ENCODE measurements around the gene EPHA4.

Gene EPHA4

DNA sequence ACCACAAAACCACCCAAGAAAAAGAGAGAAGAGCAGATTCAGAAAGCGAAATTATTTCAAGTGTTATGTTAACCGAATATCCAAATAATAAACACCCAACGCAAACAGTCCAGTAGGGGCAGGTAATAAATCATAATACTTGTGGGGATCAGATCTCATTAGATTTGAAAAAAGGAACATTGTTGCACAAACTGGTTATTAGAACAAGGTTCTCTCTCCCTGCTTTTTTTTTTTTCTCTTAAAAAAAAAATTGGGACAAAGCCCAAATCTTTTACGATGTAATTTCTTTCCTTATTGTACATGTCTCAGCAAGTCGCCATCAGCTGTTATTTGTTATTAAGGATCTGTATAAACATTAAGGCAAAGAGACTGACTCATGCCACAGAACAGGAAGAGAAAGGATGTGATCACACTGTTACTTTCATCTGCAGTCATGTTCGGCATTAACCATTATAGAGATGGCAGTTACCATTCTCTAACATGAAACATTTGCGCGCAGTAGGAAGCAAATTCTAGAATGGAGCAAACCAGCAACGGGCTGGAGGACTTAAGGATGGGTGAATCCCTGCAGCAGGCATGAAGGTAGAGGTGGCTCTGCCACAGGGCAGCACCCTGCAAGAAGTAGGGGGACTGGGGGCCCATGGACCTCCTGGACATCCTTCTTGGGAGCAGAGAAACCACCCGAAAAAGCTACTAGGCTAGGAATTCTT, 42.0 kb downstream of the EPHA4 start:
- H3K4me3 ChIP-seq (ENCODE audit: low read length) = no peak overlapping the region
- TF ChIP-seq, protein P1, sequence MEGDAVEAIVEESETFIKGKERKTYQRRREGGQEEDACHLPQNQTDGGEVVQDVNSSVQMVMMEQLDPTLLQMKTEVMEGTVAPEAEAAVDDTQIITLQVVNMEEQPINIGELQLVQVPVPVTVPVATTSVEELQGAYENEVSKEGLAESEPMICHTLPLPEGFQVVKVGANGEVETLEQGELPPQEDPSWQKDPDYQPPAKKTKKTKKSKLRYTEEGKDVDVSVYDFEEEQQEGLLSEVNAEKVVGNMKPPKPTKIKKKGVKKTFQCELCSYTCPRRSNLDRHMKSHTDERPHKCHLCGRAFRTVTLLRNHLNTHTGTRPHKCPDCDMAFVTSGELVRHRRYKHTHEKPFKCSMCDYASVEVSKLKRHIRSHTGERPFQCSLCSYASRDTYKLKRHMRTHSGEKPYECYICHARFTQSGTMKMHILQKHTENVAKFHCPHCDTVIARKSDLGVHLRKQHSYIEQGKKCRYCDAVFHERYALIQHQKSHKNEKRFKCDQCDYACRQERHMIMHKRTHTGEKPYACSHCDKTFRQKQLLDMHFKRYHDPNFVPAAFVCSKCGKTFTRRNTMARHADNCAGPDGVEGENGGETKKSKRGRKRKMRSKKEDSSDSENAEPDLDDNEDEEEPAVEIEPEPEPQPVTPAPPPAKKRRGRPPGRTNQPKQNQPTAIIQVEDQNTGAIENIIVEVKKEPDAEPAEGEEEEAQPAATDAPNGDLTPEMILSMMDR (conservative IDR thresholded peaks at IDR 0.05; ENCODE audit: low read length) = no peak
- DNase-seq (ENCODE audit: low read depth) = peak; percentile 66

DNA sequence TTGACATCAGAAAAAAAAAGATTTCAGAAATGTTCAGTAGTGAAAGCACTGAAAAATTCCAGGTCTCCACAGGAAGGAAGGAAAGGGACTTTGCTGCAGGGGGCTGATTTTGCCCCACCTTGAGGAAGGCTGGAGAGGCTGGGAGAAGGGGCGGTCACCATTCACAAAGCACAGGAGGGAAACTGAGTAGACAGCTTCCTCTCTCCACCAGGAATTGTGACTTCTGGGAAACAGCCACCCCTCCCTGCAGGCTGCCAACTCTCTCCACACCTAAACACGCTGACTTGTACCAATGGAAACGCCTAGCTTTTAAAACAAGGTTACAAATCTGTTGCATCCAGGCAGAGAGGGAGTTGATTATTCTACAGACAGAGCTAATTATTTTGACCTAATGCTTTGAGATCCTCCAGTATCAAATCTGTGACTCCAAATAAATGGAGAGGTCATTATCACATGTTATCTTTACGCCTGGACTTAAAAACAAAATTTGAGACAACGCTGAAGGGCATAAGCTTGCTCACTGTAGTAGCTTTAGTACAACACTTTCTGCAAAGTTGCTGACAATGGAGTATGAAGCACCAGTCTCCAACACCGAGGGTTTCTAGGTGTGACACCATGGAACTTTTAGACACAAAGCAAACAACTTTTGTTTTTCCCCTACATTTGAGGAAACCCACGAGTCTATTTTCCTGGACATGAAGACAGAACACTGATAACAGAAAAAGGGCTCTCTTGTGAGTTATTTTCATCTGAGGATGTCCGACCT, 42.7 kb downstream of the EPHA4 start:
- TF ChIP-seq, protein P1 (conservative IDR thresholded peaks at IDR 0.05; ENCODE audit: low read length) = no peak
- H3K4me3 ChIP-seq (ENCODE audit: low read length) = no peak overlapping the region

DNA sequence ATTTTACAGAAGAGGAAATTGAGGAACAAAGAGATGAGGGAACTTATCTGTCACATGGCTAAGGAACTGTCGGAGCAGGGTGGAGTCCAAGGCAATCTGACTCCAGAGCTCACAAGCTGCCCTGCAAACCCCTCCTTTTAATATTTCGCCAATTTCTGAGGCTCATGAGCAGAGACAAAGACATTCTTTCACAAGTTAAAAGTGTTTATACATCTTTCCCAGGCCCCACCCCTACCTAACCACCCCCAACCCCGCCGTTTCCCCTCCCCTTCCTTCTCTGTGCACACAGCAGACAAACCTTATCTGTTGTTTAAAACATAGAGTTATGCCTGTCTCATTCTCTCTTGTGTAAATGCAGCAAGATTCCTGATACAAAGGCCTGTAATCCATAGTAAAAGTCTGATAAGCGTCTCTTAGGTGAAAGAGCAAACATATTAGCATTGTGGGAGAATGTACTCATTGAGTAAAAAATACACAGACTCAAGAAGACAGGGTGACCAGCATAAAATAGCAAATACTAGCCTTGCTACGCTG, 44.3 kb downstream of the EPHA4 start:
- TF ChIP-seq, protein P1 (conservative IDR thresholded peaks at IDR 0.05; ENCODE audit: low read length) = no peak
- H3K4me3 ChIP-seq (ENCODE audit: low read length) = no peak overlapping the region
- DNase-seq (ENCODE audit: low read depth) = no peak

More for the DNA sequence above, 42.7 kb downstream of the EPHA4 start:
- DNase-seq (ENCODE audit: low read depth) = no peak

DNA sequence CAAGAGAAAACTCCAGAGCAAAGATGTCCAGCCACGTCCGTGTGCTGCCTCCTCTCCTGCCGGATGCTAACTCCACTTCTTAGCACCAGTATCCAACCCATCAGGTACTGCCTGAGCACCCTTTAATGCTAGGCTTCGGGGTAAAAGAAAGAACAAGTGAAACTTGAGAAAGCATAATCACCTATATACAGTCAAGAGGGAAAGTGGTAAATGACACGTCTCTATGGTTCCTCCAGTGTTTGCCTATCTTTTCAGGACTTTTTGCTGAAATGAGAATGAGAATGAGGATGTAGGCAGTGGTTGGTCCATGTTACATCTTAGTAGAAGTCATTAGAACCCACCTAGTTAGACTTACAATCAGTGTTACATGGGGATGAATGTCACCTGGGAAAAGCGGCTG, 47.9 kb downstream of the EPHA4 start:
- DNase-seq (ENCODE audit: low read depth) = no peak
- no peak overlapping the region for H3K4me3 ChIP-seq (ENCODE audit: low read length)
- TF ChIP-seq, protein P1 (conservative IDR thresholded peaks at IDR 0.05; ENCODE audit: low read length) = no peak

DNA sequence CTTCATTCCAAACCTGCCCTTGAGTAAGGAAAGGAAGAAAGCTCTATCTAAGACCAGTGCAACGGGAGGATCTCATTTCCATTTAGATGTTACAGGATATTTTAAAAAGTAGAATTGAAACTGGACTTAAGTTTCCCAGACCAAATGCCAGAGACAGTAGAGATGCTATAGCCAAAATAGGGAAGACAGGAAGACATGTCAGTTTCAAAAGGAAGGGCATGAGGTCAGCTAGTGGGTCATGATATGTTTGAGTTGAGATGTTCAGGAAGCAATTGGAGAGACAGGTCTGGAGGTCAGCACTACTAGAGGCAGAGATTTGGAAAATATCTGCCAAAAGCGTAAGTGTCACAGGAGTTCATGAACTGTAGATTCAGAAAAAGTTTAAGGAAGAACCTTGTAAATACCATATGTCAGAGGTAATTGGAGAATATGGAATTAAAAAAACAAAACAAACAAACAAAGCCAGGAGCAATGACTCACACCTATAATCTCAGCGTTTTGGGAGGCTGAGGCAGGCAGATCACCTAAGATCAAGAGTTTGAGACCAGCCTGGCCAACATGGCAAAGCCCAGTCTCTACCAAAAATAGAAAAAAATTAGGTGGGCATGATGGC, 50.8 kb downstream of the EPHA4 start:
- TF ChIP-seq, protein P1 (conservative IDR thresholded peaks at IDR 0.05; ENCODE audit: low read length) = no peak
- H3K4me3 ChIP-seq (ENCODE audit: low read length) = no peak overlapping the region
- no peak for DNase-seq (ENCODE audit: low read depth)

DNA sequence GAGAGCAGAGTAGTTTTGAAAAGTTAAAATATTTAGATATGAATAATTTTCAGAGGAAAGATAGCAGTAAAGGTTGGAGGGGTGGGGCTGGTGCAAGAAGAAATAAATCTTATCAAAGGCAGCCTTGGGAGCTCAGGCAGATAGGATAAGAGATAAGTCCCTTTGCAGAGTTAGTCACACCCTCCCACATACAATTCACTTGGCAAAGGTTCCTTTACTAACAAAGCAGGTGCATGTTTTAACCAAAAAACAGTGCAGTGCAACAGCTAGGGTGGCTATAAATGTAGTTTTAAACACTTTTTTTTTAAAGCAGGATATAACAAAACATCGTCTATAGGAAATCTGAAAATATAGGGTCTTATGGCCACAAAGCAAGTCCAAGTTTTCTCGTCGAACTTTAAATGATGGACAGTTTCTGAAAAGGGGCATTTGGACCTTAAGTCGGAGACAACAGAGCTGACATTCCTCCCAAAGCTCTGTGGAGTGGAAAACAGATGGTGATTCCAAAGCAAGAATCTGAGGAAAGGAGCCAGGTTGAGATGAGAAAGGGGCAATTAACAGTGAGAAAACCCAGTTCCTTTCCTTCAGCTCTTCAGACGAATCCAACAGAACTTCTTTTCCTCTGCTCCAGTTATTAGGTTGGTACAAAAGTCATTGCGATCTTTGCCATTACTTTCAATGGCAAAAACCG, 53.0 kb downstream of the EPHA4 start:
- no peak overlapping the region for H3K4me3 ChIP-seq (ENCODE audit: low read length)
- DNase-seq (ENCODE audit: low read depth) = no peak
- TF ChIP-seq, protein P1 (conservative IDR thresholded peaks at IDR 0.05; ENCODE audit: low read length) = no peak

All from AG10803 (cell line).